ENCODE measurements around the gene RIMS4.

Gene RIMS4

DNA sequence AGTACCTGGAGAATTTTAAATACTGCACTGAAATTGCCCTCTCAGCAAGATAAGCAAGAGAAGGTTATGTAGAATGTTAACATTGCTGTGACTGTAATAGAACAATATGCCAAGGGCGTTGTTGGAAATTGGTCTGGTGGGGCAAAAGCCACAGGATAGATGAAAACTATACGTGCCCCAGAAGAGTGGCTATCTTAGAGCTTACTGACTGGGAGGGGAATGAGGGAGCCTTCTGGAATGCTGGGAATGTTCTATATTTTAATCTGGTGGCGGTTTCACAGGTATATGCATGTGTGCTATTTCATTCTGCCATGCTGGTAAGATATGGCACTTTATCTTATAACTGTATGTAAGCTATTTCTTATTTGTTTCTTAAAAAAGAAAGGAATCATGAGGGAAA lies 39.9 kb upstream of the RIMS4 start:
- DNase-seq (ENCODE audit: low read depth) = no peak
- TF ChIP-seq, protein P1, sequence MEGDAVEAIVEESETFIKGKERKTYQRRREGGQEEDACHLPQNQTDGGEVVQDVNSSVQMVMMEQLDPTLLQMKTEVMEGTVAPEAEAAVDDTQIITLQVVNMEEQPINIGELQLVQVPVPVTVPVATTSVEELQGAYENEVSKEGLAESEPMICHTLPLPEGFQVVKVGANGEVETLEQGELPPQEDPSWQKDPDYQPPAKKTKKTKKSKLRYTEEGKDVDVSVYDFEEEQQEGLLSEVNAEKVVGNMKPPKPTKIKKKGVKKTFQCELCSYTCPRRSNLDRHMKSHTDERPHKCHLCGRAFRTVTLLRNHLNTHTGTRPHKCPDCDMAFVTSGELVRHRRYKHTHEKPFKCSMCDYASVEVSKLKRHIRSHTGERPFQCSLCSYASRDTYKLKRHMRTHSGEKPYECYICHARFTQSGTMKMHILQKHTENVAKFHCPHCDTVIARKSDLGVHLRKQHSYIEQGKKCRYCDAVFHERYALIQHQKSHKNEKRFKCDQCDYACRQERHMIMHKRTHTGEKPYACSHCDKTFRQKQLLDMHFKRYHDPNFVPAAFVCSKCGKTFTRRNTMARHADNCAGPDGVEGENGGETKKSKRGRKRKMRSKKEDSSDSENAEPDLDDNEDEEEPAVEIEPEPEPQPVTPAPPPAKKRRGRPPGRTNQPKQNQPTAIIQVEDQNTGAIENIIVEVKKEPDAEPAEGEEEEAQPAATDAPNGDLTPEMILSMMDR (IDR thresholded peaks at IDR 0.05; ENCODE audit: control insufficient read depth, insufficient read depth, low read depth, low read length, missing control alignments) = no peak
- no peak overlapping the region for H3K4me3 ChIP-seq (ENCODE audit: control insufficient read depth, low read depth, low read length)

DNA sequence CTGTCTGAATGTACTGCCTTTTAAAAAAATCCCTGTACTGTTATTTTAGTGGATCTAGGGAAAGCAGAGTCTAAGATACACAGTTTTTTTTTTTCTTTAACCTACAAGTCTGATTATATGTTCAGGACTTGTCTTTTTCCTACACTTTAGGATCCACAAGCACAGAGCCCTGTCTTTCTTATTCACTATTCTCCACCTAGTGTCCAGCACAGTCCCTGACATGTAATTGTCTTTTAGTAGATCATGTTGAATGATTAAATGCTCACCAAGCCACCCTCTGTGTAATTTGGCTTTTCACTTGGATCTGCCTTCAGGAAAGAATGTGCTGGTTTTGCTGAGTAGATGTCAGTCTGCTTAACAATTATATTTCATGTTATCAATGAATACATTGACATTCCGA lies 39.4 kb upstream of the RIMS4 start:
- DNase-seq (ENCODE audit: low read depth) = no peak
- TF ChIP-seq, protein P1 (IDR thresholded peaks at IDR 0.05; ENCODE audit: control insufficient read depth, insufficient read depth, low read depth, low read length, missing control alignments) = no peak
- no peak overlapping the region for H3K4me3 ChIP-seq (ENCODE audit: control insufficient read depth, low read depth, low read length)

DNA sequence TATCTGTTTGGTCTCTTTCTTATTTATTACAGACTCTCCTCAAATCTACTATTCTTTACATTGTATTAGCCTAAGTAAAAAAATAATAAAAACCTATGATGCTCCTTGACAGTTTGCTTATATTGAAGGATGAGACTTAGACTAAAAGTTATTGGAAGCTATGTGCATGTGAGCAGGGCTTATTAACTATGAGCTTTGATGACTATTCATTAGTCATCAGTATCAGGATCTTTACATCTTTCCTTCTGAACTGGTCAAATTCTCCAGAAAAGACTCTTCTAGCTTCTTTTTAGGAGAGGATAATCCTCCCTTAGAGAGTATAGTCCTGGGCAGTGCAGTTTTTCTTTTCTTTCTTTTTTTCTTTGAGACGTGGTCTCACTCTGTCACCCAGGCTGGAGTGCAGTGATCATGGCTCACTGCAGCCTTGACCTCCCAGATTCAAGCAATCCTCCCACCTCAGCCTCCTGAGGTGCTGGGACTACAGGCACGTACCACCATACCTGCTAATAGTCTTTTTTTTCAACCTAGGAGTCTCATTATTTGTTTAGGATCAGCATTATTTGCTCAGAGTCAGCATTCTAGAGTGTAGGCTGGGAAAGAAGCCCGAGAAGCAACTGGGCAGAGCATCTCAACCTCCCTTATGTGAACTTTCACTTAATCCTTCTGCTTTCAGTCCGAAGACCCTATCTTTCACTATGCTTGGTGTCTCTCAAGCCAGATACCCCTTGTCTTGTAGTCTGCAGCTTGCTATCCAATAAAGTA lies 38.1 kb upstream of the RIMS4 start:
- no peak overlapping the region for H3K4me3 ChIP-seq (ENCODE audit: control insufficient read depth, low read depth, low read length)
- DNase-seq (ENCODE audit: low read depth) = no peak
- TF ChIP-seq, protein P1 (IDR thresholded peaks at IDR 0.05; ENCODE audit: control insufficient read depth, insufficient read depth, low read depth, low read length, missing control alignments) = no peak

DNA sequence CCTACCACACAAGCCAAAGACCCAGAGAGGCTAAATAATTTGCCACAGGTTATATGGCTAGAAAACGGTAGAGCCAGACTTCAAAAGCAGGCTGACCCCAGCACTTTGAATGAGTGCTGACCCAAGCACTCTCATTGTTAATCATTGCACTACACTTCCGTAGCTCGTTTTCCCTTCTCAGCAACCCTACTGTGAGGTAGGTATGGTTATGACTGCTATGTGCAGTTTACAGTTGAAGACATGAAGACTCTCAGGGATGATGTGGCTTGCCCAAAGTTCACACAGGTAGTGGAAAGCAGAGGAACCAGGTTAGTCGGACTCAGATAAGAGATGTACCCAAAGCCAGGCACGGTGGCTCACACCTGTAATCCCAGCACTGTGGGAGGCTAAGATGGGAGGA lies 33.5 kb upstream of the RIMS4 start:
- TF ChIP-seq, protein P1 (IDR thresholded peaks at IDR 0.05; ENCODE audit: control insufficient read depth, insufficient read depth, low read depth, low read length, missing control alignments) = no peak
- DNase-seq (ENCODE audit: low read depth) = no peak
- no peak overlapping the region for H3K4me3 ChIP-seq (ENCODE audit: control insufficient read depth, low read depth, low read length)

DNA sequence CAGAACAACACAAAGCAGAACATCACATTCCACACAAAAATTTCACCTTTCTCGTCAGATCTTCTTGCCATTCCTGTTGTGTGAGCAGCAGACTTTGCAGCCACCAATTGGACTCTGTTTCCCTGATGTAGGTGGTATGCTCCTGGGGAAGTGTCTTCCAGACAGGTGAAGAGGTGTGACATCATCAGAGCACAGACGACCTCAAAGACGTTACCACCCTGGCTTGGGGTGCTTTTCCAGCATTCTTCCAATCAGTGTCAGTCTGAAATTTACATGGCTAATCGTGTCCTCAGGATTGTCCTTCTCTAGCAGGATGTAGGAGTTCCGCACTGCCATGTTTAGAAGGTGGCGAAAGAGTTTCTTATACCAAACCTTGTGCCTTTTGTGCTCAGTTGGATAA lies 31.6 kb upstream of the RIMS4 start:
- TF ChIP-seq, protein P1 (IDR thresholded peaks at IDR 0.05; ENCODE audit: control insufficient read depth, insufficient read depth, low read depth, low read length, missing control alignments) = no peak
- DNase-seq (ENCODE audit: low read depth) = no peak

DNA sequence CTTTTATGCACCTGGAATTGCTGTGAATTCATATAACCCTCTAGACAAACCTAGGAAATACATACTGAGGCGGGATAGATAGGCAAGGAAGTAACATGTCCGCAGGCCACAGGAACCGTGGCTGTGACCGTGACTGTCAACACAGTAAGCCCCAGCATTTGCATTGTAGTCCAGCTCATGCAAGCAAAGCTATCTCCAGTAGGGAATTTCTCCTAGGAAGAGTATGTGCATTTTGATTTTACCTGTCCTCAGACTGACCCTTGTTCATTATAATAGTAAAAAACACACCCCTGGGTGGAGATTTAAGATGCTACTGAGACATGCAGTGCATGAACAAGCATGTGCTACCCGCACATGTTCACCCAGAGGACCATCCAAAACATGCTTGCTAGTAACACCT lies 30.5 kb upstream of the RIMS4 start:
- no peak for DNase-seq (ENCODE audit: low read depth)
- no peak overlapping the region for H3K4me3 ChIP-seq (ENCODE audit: control insufficient read depth, low read depth, low read length)
- TF ChIP-seq, protein P1 (IDR thresholded peaks at IDR 0.05; ENCODE audit: control insufficient read depth, insufficient read depth, low read depth, low read length, missing control alignments) = no peak

More for the DNA sequence above, 31.6 kb upstream of the RIMS4 start:
- no peak overlapping the region for H3K4me3 ChIP-seq (ENCODE audit: control insufficient read depth, low read depth, low read length)
